Activated CD8-positive, alpha-beta memory T cell treated with anti-CD3 and anti-CD28 coated beads for 24 hours (primary cell): Measurements from ENCODE around the gene C12orf43.

Experiments
- DNase-seq: peaks from one replicate; pipeline ENCODE4 v3.0.0-alpha.2; 2020

The C12orf43 gene

GRCh38 chr12:120977531-120978295, 38.6 kb downstream of the C12orf43 start:
- no peak for DNase-seq

DNA sequence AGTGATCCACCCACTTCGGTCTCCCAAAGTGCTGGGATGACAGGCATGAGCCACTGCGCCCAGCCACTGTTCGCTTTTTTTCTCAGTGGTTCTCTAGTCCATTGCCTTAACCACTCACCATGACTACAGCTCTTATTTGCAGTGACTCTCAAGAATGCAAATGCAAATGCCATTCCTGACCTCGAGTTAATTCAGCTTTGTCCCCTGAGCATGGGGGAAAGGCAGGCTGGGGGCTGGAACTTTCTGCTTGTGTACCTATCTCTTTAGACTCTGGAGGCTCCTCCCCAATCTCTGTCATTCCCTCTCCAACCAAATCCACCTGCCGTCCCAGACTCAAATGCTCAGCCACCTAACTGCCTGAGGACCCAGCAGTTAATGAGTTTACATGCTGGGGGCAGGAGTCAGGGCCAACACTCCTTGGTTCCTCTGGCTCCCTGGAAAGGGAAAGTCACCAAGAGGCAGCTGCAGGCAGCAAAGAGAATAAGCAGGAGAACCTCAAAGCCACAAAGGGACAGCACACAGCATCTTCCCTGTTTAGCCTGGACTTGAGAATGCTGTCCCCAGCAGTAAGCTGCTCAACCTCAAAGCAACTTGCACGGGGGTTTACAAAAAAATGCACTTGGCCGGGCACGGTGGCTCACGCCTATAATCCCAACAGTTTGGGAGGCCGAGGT, 43.3 kb downstream of the C12orf43 start:
- DNase-seq: no peak

DNA sequence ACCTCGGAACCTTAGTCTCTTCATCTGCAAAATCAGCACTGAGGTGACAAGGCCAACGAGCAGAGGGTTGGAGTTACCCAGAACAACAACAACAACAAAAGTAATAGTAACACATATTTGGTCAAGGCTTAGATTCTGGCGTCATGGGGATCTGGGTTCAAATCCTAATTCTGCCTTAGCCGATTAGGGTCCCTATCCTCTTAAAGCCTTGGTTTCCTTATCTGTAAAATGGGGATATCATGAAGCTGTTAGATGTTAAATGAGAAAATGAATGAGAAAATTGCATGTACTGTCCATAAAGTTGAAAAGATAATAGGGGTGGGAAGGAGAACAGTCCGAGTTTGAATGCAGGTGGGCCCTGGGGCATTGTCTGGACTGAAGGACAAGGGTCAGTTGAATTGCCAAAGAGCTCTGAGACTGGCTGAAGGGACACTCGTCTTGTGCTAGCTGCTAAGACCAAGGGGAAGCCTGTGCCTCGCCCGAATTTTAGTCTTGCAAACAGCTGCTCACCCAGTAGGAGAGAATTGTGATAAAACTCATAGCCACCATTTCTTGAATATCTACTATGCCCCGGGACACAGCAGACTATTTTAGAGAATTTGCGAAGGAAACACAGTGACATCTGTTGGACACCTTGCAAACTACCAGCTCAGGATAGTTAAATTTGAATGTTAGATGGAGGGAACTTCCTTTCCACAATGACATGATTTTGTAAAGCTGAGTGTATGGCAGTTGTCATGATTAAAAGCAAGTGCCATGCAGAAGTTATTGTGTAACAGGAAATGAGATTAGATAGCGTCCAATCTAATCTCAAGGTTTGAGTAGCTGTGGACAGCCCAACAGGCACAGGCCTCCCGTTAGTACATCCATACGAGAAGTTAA, 44.7 kb downstream of the C12orf43 start:
- no peak for DNase-seq

DNA sequence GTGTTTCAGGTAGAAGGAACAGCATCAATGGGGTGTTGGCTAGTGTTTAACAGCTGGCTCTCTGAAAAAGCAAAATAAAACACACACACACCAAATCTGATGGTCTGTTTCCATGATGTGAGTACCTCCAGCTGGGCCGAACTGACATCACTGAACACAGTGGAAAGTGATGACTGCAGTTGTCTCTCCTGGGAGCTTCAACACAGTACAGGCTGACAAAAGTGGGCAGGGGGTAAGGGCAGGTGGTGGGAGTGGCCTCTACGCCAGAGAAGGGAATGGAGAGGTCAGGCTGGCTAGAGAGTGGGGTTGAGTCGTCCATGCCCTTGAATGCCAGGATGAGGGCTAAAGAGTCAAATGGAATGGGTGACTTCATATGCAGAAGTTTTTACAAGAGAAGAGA, 46.0 kb downstream of the C12orf43 start:
- no peak for DNase-seq

GRCh38 chr12:120965534-120966091, 50.7 kb downstream of the C12orf43 start:
- no peak for DNase-seq

DNA sequence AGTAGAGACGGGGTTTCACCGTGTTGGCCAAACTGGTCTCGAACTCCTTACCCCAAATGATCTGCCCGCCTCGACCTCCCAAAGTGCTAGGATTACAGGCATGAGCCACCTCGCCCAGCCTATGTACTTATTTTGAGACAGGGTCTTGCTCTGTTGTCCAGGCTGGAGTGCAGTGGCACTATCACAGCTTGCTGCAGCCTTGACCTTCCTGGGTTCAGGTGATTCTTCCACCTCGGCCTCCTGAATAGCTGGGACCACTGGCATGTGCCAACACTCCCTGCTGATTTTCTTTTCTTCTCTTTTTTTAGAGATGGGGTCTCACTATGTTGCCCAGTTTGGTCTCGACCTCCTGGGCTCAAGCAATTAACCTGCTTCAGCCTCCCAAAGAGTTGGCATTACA, 52.0 kb downstream of the C12orf43 start:
- no peak for DNase-seq

- DNase-seq: no peak
Measured at GRCh38 chr12:120962532-120963020, 53.7 kb downstream of the C12orf43 start.

GRCh38 chr12:120961604-120962531, 54.4 kb downstream of the C12orf43 start:
- no peak for DNase-seq

DNA sequence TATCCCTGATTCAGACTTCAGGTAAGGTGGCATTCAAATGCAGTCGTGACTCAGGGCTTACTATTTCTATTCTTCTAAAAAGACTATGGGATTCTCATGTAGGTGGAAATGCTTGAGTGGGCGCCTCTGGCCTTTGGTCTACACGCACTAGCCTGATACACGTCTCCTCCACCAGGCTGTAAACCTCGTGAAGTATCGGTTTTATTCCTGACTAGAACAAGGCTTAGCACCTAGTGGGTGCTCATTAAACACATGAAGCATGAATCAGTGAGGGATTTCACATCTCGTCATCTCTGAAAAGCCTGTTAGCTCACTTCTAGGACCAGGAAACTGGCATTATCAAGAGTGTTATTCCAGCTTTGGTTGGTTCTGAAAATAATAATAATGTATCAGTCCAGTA, 55.6 kb downstream of the C12orf43 start:
- no peak for DNase-seq

DNA sequence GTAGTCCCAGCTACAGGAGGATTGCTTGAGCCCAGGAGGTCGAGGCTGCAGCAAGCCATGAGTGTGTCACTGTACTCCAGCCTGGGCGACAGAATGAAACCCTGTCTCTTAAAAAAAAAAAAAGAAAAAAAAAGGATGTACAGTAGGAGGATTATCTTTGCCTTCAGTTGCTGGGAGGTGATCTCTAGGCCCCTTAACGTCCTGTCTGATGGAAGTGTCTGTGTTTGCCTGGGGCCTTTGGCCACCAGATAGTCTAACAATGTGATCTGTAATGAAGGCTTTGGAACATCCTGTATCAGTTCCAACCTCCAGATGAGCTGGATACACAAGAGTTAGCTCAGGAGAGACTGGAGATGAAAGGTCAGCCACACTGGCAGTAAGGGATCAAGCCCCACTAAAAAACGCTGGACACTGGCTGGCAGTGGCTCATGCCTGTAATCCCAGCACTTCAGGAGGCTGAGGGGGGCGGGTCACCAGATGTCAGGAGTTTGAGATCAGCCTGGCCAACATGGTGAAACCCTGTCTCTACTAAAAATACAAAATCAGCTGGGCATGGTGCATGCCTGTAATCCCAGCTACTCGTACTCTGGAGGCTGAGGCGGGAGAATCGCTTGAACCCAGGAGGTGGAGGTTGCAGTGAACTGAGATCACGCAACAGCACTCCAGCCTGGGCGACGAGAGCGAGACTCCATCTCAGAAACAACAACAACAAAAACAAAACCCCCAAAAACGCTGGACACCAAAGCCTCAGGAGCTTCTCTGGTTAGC, 57.0 kb downstream of the C12orf43 start:
- no peak for DNase-seq

- DNase-seq: no peak
Measured at GRCh38 chr12:120956579-120957300, 59.5 kb downstream of the C12orf43 start.

DNA sequence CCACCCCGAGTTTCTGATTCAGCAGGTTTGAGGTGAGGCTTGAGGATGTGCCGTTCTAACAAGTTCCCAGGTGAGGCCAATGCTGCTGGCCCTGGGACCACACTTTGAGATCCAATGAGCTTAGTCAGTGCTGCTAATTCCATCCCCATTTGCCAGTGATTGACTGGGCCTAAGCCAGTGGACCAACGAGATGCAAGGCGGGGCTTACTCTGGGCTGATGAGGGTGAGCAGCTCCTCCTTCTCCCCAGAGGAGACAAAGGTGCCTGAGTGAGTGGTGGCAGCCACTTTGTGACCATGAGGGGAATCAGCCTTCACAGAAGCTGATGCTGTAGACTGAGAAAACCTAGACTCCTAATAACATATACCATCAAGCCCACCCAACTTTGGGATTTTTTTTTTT, 61.1 kb downstream of the C12orf43 start:
- no peak for DNase-seq

DNA sequence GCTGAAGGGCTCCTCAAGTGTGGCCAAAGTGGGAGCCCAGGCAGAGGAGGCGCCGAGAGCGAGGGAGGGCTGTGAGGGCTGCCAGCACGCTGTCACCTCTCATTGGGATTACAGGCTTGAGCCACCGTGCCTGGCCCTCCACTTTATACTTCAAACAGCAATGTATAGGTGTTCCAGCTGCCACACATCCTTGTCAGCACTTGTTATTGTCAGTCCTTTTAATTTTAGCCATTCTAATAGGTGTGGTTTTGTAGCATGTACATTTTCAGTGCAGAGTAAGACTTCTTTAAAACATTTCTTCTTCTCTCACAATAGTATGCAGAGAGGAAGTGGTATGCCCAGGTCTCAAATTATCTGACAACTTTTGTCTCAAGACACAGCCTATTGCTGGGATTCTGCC, 65.5 kb downstream of the C12orf43 start:
- no peak for DNase-seq
